EL (cell line): ENCODE measurements around the gene C4A.
"Not testable (repeated sequence)": the region's sequence is repeated elsewhere in the genome, so short reads cannot be mapped to it uniquely, and the experiment has no call there.

Experiments used
- DNase-seq: peaks from one replicate; pipeline ENCODE4 v3.0.0-alpha.2; 2016

Gene C4A

GRCh38 chr6:31981744-31982143 is at the start of gene C4A:
Gene C4A (plus strand): TSS chr6:31982057. CDS start chr6:31982108, 51 bp downstream.
- not testable (repeated sequence) for DNase-seq

GRCh38 chr6:31932137-31932536 is 49.7 kb upstream of the C4A start:
- DNase-seq: not testable (repeated sequence)

- no peak for DNase-seq
Observed at GRCh38 chr6:31933537-31933936, 48.3 kb upstream of the C4A start.

- no peak for DNase-seq
Observed at GRCh38 chr6:31935021-31935420, 46.8 kb upstream of the C4A start.

GRCh38 chr6:31935823-31936222 is 46.0 kb upstream of the C4A start:
- no peak for DNase-seq

GRCh38 chr6:31940256-31940664 is 41.6 kb upstream of the C4A start:
- peak; percentile 54 for DNase-seq

GRCh38 chr6:31943742-31944141 is 38.1 kb upstream of the C4A start:
- DNase-seq: no peak

GRCh38 chr6:31945154-31945506 is 36.7 kb upstream of the C4A start:
- no peak for DNase-seq

- peak; percentile 95 for DNase-seq
Observed at GRCh38 chr6:31945507-31946369, 36.1 kb upstream of the C4A start, which contains the start of gene CFB. Gene CFB (plus strand): TSS chr6:31946095. CDS start chr6:31946222, 127 bp downstream.

GRCh38 chr6:31946370-31946885 is 35.4 kb upstream of the C4A start:
- DNase-seq: no peak

- no peak for DNase-seq
Observed at GRCh38 chr6:31947070-31947675, 34.7 kb upstream of the C4A start.

- no peak for DNase-seq
Observed at GRCh38 chr6:31947864-31948263, 34.0 kb upstream of the C4A start.

GRCh38 chr6:31948306-31948705 is 33.6 kb upstream of the C4A start:
- DNase-seq: no peak

- DNase-seq: peak; percentile 73
Observed at GRCh38 chr6:31948753-31949413, 33.0 kb upstream of the C4A start.

- DNase-seq: no peak
Observed at GRCh38 chr6:31949926-31950548, 31.8 kb upstream of the C4A start.

GRCh38 chr6:31952140-31952805 is 29.6 kb upstream of the C4A start:
- peak; percentile 65 for DNase-seq

GRCh38 chr6:31952890-31953289 is 29.0 kb upstream of the C4A start:
- DNase-seq: no peak

- DNase-seq: no peak
Observed at GRCh38 chr6:31954511-31954910, 27.3 kb upstream of the C4A start.

- DNase-seq: no peak
Observed at GRCh38 chr6:31956796-31957195, 25.1 kb upstream of the C4A start.

GRCh38 chr6:31958412-31958740 is 23.5 kb upstream of the C4A start:
- DNase-seq: no peak

GRCh38 chr6:31958741-31959739 is 22.8 kb upstream of the C4A start, which contains the start of the genes NELFE and SKIC2:
Gene NELFE (minus strand): TSS chr6:31958971. CDS start chr6:31958446, 525 bp downstream.
Gene SKIC2 (plus strand): TSS chr6:31959175. CDS start chr6:31959193, 18 bp downstream.
- peak; percentile 99 for DNase-seq
